ENCODE data around the gene LTBP4. TPM values are rescaled to one million over a fixed set of nuclear protein-coding genes. Genes with fewer than 3 reads are reported as not detected.

Gene LTBP4
- total and polyA plus RNA-seq, 2 of the 13 experiments (the other 11 are each of a cell fraction or from before 2014, with no cell fraction given) = 0.86 to 2.3 TPM

DNA sequence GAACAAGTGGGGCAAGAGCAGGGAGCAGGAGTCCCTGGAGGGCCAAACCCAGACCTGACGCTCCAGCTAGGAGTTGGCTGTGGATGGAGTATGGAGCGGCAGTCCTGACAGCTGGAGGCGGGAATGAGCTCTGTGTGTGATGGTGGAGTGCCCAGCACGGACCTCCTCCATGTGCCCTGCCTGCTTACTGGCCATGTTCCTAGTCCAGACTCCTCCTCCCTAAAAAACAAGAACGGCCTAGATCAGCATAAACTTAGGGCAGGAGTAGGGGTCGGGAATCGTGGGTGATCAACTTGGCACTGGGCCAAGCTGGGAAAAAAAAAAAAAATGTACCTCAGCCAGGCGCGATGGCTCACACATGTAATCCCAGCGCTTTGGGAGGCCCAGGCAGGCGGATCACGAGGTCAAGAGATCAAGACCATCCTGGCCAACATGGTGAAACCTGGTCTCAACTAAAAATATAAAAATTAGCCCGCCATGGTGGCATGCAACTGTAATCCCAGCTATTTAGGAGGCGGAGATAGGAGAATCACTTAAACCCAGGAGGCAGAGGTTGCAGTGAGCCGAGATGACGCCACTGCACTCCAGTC lies 29.5 kb downstream of the LTBP4 start:
- no peaks in the 10 kb centered on the region for H3K79me2 ChIP-seq (ENCODE audit: insufficient read depth, low read length)
- H3K27me3 ChIP-seq (ENCODE audit: control insufficient read depth in 1 of 2, insufficient read depth in 2 of 2, low read length in 2 of 2) = peaks cover 1 to 17% of the 10 kb centered on the region in 2 experiments; a peak in 4 of 5 replicates
- ChIA-PET POLR2A (no interaction called here), CTCF (ENCODE audit: low intra/inter-chr PET ratio, low total read pairs) (no interaction called here)
- DNase-seq (ENCODE audit: low spot score) = no peak
- no peak for FAIRE-seq
- no peaks in the 10 kb centered on the region for H3K9me3 ChIP-seq (ENCODE audit: low read length)
- H3K4me2 ChIP-seq (ENCODE audit: low read depth, low read length) = no peak overlapping the region
- no peak overlapping the region for H3K9ac ChIP-seq (ENCODE audit: insufficient read depth, low read depth, low read length)
- no peak for TF ChIP-seq CREB1 (IDR thresholded peaks at IDR 0.05)
- no peak for TF ChIP-seq CREB1 (CRISPR knock-in tag; IDR thresholded peaks at IDR 0.05)
- TF ChIP-seq, protein P1, sequence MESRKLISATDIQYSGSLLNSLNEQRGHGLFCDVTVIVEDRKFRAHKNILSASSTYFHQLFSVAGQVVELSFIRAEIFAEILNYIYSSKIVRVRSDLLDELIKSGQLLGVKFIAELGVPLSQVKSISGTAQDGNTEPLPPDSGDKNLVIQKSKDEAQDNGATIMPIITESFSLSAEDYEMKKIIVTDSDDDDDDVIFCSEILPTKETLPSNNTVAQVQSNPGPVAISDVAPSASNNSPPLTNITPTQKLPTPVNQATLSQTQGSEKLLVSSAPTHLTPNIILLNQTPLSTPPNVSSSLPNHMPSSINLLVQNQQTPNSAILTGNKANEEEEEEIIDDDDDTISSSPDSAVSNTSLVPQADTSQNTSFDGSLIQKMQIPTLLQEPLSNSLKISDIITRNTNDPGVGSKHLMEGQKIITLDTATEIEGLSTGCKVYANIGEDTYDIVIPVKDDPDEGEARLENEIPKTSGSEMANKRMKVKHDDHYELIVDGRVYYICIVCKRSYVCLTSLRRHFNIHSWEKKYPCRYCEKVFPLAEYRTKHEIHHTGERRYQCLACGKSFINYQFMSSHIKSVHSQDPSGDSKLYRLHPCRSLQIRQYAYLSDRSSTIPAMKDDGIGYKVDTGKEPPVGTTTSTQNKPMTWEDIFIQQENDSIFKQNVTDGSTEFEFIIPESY (CRISPR knock-in tag; IDR thresholded peaks at IDR 0.05) = no peak
- TF ChIP-seq, protein P2, sequence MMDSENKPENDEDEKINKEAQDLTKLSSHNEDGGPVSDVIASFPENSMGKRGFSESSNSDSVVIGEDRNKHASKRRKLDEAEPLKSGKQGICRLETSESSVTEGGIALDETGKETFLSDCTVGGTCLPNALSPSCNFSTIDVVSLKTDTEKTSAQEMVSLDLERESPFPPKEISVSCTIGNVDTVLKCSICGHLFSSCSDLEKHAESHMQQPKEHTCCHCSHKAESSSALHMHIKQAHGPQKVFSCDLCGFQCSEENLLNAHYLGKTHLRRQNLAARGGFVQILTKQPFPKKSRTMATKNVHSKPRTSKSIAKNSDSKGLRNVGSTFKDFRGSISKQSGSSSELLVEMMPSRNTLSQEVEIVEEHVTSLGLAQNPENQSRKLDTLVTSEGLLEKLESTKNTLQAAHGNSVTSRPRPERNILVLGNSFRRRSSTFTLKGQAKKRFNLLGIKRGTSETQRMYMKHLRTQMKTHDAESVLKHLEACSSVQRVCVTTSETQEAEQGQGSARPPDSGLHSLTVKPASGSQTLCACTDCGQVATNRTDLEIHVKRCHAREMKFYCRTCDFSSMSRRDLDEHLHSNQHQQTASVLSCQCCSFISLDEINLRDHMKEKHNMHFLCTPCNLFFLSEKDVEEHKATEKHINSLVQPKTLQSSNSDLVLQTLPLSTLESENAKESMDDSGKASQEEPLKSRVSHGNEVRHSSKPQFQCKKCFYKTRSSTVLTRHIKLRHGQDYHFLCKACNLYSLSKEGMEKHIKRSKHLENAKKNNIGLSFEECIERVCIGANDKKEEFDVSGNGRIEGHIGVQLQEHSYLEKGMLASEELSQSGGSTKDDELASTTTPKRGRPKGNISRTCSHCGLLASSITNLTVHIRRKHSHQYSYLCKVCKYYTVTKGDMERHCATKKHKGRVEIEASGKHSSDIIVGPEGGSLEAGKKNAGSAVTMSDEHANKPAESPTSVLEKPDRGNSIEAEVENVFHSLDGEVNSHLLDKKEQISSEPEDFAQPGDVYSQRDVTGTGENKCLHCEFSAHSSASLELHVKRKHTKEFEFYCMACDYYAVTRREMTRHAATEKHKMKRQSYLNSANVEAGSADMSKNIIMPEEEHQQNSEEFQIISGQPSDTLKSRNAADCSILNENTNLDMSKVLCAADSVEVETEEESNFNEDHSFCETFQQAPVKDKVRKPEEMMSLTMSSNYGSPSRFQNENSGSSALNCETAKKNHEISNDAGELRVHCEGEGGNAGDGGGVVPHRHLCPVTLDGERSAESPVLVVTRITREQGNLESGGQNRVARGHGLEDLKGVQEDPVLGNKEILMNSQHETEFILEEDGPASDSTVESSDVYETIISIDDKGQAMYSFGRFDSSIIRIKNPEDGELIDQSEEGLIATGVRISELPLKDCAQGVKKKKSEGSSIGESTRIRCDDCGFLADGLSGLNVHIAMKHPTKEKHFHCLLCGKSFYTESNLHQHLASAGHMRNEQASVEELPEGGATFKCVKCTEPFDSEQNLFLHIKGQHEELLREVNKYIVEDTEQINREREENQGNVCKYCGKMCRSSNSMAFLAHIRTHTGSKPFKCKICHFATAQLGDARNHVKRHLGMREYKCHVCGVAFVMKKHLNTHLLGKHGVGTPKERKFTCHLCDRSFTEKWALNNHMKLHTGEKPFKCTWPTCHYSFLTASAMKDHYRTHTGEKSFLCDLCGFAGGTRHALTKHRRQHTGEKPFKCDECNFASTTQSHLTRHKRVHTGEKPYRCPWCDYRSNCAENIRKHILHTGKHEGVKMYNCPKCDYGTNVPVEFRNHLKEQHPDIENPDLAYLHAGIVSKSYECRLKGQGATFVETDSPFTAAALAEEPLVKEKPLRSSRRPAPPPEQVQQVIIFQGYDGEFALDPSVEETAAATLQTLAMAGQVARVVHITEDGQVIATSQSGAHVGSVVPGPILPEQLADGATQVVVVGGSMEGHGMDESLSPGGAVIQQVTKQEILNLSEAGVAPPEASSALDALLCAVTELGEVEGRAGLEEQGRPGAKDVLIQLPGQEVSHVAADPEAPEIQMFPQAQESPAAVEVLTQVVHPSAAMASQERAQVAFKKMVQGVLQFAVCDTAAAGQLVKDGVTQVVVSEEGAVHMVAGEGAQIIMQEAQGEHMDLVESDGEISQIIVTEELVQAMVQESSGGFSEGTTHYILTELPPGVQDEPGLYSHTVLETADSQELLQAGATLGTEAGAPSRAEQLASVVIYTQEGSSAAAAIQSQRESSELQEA (CRISPR knock-in tag; IDR thresholded peaks at IDR 0.05; ENCODE audit: not compliant biosample characterization) = no peak
- peak; percentile 66 for TF ChIP-seq LCORL (IDR thresholded peaks at IDR 0.05)
- no peak for TF ChIP-seq LCORL (CRISPR knock-in tag; IDR thresholded peaks at IDR 0.05)
- in situ Hi-C loops (cut with HindIII; ENCODE audit: extremely low pct_ligation_motif_present, low pct_unique_long_range_greater_than_20kb) = no loop called here
- ATAC-seq = no peak
- no peak overlapping the region for H3K27ac ChIP-seq (ENCODE audit: extremely low read length, insufficient read depth, low read length)
- no peak overlapping the region for H2AFZ ChIP-seq (ENCODE audit: low read length)
- H3K36me3 ChIP-seq (replicated peaks in 1 of 2; ENCODE audit: control insufficient read depth in 1 of 2, insufficient read depth in 2 of 2, low read length in 2 of 2) = no peaks in the 10 kb centered on the region
- WGBS (ENCODE audit: low lambda C conversion rate) = 50% methylated on average over 16 of the region's 16 CpGs
- no TSS peak for BruUV-seq (replicated peaks)
- H3K4me1 ChIP-seq (ENCODE audit: insufficient read depth, low read length) = no peaks in the 10 kb centered on the region
- intact Hi-C loops (cut with micrococcal nuclease; ENCODE audit: unreplicated experiment) = loop anchor here (10.0 kb wide), 1 partner anchor 86 kb away; no protein-coding TSS in a partner anchor
- H4K20me1 ChIP-seq (ENCODE audit: insufficient read depth, low read length) = no peaks in the 10 kb centered on the region
- H3K4me3 ChIP-seq (replicated peaks in 1 of 3; ENCODE audit: insufficient read depth in 1 of 3, low read depth in 2 of 3, low read length in 3 of 3) = no peak overlapping the region

Measured in HepG2 (cell line).